Activated CD4-positive, alpha-beta T cell treated with anti-CD3 and anti-CD28 coated beads, Interleukin-2, amount 10 ng/mL, durations not matched to agents 24 days and 14 days (primary cell): Measurements from ENCODE around the gene RBM15B. TPM values are rescaled to one million over a fixed set of nuclear protein-coding genes. Genes with fewer than 3 reads are reported as not detected.
"Not testable (repeated sequence)": the region's sequence is repeated elsewhere in the genome, so short reads cannot be mapped to it uniquely, and the experiment has no call there.

ENCODE experiments used
- DNase-seq: peaks from one replicate; pipeline ENCODE4 v3.0.0; 2022
- H3K27ac Mint-ChIP-seq: one replicate; pipeline ENCODE4 v1.8.0; 2022; ENCODE audit warnings: mild to moderate bottlenecking, mixed read lengths
- H3K27me3 Mint-ChIP-seq: one replicate; pipeline ENCODE4 v1.8.0; 2022; ENCODE audit warnings: mixed read lengths
- H3K36me3 Mint-ChIP-seq: one replicate; pipeline ENCODE4 v1.8.0; 2022; ENCODE audit warnings: low read depth, mild to moderate bottlenecking, mixed read lengths
- H3K4me1 Mint-ChIP-seq: one replicate; pipeline ENCODE4 v1.8.0; 2021; ENCODE audit warnings: mixed read lengths
- H3K4me3 Mint-ChIP-seq: one replicate; pipeline ENCODE4 v1.8.0; 2022; ENCODE audit warnings: mild to moderate bottlenecking, moderate library complexity, mixed read lengths
- H3K9me3 Mint-ChIP-seq: one replicate; pipeline ENCODE4 v1.8.0; 2021; ENCODE audit warnings: mixed read lengths
- intact Hi-C: fragments of 100-400 bp; cut with micrococcal nuclease; formaldehyde crosslinking; loops from one replicate; pipeline ENCODE4 v1.15.1; 2023
- total RNA-seq: library from RNA; stranded (reverse); gene quantifications from 2 replicates; pipeline ENCODE4 v1.2.3, GENCODE V29; 2022

The RBM15B gene
- total RNA-seq, 1 donor from 2014 or later, result 38.3 TPM

DNA sequence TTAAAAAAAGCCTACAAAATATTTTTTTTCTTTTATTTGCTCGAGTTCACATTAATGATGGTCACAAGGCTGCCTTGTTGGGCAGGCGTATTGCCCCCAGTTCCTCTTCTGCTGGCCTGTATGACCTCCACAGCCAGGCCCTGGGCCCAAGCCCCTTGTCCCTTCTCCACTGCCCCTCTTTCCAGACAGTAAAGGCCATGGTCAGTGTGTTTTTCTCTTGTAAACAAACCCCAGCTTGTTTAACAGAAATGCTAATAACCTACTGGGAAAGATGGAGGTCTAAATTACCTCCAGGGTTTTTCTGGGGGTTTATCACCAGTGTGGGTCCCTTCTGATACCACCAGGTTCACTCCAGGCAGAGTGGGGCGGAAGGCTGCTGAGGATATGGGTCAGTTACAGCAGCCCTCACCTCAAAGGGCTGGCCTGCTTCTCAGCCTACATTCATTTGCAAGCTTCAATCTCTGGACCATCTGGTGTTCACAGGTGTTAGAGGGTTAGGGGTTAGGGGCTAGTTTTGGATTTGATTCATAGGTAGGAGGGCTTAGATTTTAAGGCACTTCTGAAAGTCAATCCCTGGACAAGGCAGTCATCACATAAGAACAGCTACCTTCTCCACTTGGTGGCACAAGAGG, 8.0 kb upstream of the RBM15B start:
- DNase-seq, result no peak
- Mint-ChIP-seq H3K9me3 (no peaks in the 10 kb centered on the region), H3K4me3 (peak overlapping the region; percentile 95), H3K36me3 (peaks cover 35% of the 10 kb centered on the region), H3K4me1 (peaks cover 32% of the 10 kb centered on the region), H3K27me3 (no peaks in the 10 kb centered on the region), H3K27ac (peak overlapping the region; percentile 45)
- intact Hi-C loops, result loop anchor here (10.0 kb wide), 1 partner anchor 412 kb away; no protein-coding TSS in a partner anchor

DNA sequence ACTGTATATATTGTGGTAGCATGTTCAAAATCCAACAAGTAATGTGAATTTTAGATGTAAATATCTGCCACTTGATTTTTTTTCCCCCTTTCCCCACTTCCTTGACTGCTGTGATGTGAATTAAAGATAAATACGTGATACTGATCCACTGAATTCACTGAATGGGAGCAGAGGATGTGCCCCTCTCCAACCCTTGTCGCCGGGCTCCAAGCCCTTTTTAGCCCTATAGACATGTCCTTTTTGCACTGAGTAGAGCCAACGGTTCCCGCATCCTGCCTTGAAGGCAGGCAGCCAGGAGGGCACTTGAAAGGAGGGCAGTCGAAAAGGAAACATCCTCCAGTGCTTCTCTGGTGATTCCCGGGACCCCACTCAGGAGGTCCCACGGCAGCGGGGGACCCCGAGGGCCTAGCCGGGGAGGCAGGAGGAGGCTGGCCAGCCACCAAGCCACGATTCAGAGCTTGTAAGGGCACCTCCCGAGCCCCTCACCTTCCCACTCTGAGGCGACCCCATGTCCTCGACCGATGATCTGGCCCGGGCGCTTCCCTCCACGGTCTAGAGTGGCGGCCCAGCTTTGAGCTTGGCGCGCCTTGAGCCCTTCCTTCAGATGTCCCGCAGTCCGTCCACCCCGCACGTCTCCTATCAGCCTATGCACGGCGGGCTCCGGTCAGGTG, 6.9 kb upstream of the RBM15B start:
- Mint-ChIP-seq H3K27me3 (no peaks in the 10 kb centered on the region), H3K4me3 (peak overlapping the region; percentile 95), H3K4me1 (peaks cover 36% of the 10 kb centered on the region), H3K9me3 (no peaks in the 10 kb centered on the region), H3K36me3 (peaks cover 42% of the 10 kb centered on the region), H3K27ac (peak overlapping the region; percentile 99)
- intact Hi-C loops, result loop anchor here (2.0 to 10.0 kb wide), 2 partner anchors 411 to 811 kb away; no protein-coding TSS in a partner anchor
- DNase-seq, result no peak

DNA sequence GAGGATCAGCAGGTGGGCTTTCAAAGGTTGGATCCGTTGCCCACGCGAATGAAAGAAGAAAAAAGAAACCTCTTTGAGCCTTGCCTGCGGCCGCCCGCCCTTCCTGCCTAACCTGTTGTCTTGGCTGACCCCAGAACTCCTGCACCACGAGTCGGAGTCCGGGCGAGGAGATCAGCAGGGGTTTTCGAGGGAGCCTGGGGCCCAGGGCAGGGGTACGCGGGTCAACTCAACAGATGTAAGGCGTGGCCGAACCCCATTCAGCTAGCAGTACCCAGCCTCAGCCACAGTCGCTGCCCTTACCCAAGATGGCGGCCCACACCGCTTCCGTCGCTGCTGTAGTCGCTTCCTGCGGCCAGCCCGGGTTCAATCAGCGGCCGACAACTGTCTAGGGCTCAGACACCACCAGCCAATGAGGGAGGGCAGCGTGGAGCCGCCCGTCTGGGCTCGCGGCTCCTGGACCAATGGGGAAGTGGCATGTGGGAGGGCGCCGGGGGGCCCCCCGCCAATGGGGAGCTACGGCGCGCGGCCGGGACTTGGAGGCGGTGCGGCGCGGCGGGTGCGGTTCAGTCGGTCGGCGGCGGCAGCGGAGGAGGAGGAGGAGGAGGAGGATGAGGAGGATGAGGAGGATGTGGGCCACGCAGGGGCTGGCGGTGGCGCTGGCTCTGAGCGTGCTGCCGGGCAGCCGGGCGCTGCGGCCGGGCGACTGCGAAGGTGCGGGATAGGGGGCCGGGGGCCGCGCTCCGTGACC, 6.2 kb upstream of the RBM15B start, which contains the start of gene MANF:
Gene MANF (plus strand): TSS at position 566 of the 748 bp plus-strand sequence. CDS start 52 bp downstream, at position 618.
- Mint-ChIP-seq H3K9me3 (no peaks in the 10 kb centered on the region), H3K27ac (peak within 1 kb of the TSS; percentile 99), H3K27me3 (no peaks in the 10 kb centered on the region), H3K4me3 (peak within 1 kb of the TSS; percentile 95), H3K36me3 (peaks cover 45% of the 10 kb centered on the region), H3K4me1 (peaks cover 40% of the 10 kb centered on the region)
- intact Hi-C loops, result loop anchor here (1.0 to 10.0 kb wide), 5 partner anchors 114 to 1028 kb away; partner anchors contain the start of genes MAPKAPK3 and TMEM115
- DNase-seq, result peak; percentile 99

DNA sequence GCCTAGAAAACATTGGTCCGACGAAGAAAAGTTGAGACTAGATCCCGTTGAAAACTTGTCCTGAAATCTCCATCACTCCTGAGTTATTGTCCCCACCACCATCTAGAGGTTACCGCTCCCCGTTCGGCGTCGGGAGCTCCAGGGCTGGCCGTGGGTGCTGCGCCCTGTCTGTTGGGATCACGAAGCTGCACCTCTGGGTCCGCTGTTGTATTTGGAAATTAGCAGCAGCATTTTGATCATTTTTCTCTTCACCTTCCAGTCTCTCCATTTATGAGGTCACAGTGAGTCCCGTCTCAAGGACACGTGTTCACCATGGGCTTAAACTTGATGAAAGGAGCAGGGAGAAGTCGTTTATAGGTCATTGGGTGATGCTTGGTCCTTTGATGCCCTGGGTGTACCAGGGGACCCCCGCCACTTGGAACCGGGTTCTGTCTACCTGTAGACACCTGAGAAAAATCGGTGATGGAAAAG, 5.4 kb upstream of the RBM15B start:
- peaks cover 46% of the 10 kb centered on the region for H3K4me1 Mint-ChIP-seq
- peaks cover 45% of the 10 kb centered on the region for H3K36me3 Mint-ChIP-seq
- H3K27me3 Mint-ChIP-seq, result no peaks in the 10 kb centered on the region
- no peaks in the 10 kb centered on the region for H3K9me3 Mint-ChIP-seq
- intact Hi-C loops, result loop anchor here (1.0 to 10.0 kb wide), 5 partner anchors 114 to 1028 kb away; partner anchors contain the start of genes MAPKAPK3 and TMEM115
- DNase-seq, result peak; percentile 68
- peak overlapping the region; percentile 95 for H3K4me3 Mint-ChIP-seq
- H3K27ac Mint-ChIP-seq, result peak overlapping the region; percentile 97

DNA sequence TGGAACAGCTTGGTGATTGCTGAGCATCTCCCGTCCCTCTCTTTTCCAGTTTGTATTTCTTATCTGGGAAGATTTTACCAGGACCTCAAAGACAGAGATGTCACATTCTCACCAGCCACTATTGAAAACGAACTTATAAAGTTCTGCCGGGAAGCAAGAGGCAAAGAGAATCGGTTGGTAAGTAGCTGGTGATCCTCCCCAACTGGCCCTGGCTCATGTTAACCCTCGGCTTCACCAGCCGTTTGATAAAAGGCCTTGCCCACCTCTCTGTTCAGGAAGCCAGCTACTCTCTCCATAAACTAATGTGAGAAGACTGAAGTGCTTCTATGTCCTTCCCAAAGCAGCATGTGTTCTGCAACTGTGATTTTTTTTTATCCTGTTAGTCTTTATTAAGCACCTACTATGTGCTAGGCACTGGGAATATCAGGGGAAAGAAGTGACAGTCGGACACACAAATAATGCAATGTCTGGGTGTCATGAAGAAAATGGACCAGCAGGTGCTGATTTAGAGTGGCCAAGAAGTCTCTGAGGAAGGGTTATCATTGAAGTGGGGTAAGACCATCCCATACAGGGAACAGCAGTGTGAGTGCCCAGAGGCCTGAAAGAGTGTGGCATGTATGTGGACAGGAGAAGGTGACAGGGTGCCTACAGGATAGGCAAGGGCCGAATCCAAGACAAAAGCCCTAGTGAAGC, 4.8 kb upstream of the RBM15B start:
- H3K27ac Mint-ChIP-seq, result peak overlapping the region; percentile 97
- intact Hi-C loops, result loop anchor here (5.0 to 10.0 kb wide), 2 partner anchors 408 to 1029 kb away; partner anchors contain the start of gene TMEM115
- H3K9me3 Mint-ChIP-seq, result no peaks in the 10 kb centered on the region
- peaks cover 45% of the 10 kb centered on the region for H3K36me3 Mint-ChIP-seq
- no peaks in the 10 kb centered on the region for H3K27me3 Mint-ChIP-seq
- peak overlapping the region; percentile 95 for H3K4me3 Mint-ChIP-seq
- peaks cover 47% of the 10 kb centered on the region for H3K4me1 Mint-ChIP-seq
- no peak for DNase-seq

DNA sequence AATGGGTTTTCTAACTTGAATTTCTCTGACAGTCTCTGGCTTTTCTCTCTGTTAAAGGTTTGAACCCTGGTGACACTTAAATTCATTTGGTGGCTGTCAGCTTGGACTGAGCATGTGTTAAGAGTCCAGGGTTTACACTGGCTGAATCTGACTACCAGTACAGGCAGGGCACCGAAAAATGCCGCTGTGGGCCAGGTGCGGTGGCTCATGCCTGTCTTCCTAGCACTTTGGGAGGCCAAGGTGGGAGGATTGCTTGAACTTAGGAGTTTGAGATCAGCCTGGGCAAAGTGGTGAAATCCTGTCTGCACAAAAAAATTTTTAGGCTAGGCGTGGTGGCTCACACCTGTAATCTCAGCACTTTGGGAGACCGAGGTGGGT, 4.2 kb upstream of the RBM15B start:
- Mint-ChIP-seq H3K27ac (peak overlapping the region; percentile 97), H3K4me1 (peaks cover 47% of the 10 kb centered on the region), H3K27me3 (no peaks in the 10 kb centered on the region), H3K9me3 (no peaks in the 10 kb centered on the region), H3K36me3 (peaks cover 47% of the 10 kb centered on the region), H3K4me3 (peak overlapping the region; percentile 95)
- no peak for DNase-seq
- intact Hi-C loops, result loop anchor here (5.0 to 10.0 kb wide), 2 partner anchors 408 to 1030 kb away; partner anchors contain the start of gene TMEM115

DNA sequence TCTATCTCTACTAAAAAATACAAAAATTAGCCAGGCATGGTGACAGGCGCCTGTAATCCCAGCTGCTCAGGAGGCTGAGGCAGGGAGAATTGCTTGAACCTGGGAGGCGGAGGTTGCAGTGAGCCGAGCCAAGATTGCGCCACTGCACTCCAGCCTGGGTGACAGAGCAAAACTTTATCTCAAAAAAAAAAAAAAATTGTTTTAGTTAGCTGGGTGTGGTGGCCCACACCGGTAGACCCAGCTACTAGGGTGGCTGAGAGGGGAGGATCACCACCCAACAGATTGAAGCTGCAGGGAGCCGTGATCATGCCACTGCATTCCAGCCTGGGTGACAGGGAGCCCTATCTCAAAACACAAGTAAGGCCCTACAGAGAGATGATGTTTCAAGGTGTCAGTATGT, 3.8 kb upstream of the RBM15B start:
- H3K36me3 Mint-ChIP-seq, result peaks cover 46% of the 10 kb centered on the region
- H3K9me3 Mint-ChIP-seq, DNase-seq, H3K27ac Mint-ChIP-seq, H3K27me3 Mint-ChIP-seq: not testable (repeated sequence)
- intact Hi-C loops, result loop anchor here (5.0 to 10.0 kb wide), 2 partner anchors 408 to 1030 kb away; partner anchors contain the start of gene TMEM115
- H3K4me3 Mint-ChIP-seq, result peak overlapping the region; percentile 95
- peaks cover 47% of the 10 kb centered on the region for H3K4me1 Mint-ChIP-seq

DNA sequence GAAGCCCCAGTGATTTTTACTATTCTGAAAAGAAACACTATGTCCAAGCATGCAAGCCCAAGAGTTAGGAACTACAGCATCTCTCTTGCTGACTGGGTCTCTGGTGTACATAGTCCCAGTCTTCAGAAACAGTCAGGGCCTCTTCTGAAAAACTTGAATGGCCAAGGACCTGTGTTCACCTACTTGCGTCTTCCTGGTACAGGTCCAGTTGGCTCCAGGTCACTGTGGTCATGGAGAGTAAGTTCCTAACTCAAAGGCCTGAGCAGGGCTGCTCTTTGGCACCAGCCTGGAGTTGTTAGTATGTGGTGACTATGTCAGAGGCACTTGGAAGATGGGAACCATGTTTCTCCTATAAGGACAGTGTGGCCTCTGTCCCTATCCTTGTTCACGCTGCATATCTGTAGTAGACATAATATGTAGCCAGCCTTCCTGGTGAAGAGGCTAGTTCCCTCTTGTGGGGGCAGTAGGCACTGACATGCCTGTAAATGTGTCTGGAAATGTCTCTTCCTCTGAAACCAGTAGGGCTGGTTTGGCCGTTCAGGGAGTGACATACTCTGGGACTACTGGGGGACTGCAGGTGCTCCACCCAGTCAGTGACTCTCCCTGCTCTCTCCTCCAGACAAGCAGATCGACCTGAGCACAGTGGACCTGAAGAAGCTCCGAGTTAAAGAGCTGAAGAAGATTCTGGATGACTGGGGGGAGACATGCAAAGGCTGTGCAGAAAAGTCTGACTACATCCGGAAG, 2.6 kb upstream of the RBM15B start:
- Mint-ChIP-seq H3K27ac (peak overlapping the region; percentile 37), H3K27me3 (no peaks in the 10 kb centered on the region), H3K36me3 (peaks cover 55% of the 10 kb centered on the region), H3K9me3 (no peaks in the 10 kb centered on the region), H3K4me3 (peak overlapping the region; percentile 95), H3K4me1 (peaks cover 51% of the 10 kb centered on the region)
- no peak for DNase-seq
- intact Hi-C loops, result loop anchor here (5.0 to 10.0 kb wide), 2 partner anchors 406 to 1031 kb away; partner anchors contain the start of gene TMEM115

DNA sequence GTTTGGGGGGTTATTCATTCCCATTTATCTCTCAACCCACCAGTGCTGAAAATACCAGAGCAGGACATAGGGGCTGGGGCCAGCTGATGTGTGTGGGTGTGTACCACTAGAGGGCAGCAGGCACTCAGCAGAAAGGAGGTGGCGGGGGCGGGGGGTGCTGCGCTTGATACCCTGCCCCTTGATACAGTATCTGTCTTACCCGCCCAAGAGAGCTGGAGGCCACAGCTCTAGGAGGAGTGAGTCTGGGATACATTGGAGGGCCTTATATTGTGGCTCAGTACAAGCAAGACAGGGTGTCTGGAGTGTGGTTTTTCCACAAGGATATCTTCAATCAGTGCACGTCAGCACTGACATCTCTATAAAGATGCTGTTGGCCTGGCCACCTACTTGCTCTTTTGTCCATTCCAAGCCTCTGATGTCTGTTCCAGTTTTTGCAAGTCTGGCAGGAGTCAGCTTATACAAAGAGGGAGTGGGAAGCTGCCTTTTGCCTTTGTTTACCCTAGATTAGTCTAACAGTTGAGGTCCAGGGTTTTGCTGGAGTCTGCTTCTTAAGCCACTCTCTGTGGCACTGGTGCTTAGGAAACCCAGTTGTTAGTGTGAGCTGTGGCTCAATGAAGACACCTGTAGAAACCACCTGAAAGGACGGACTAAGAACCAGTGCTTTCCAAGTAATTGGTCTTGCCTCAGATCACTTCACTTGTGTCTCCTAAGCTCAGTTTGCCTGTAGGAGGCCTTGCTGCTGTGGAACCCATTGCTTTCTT, 1.5 kb upstream of the RBM15B start:
- peak overlapping the region; percentile 54 for H3K27ac Mint-ChIP-seq
- intact Hi-C loops, result loop anchor here (2.0 to 10.0 kb wide), 3 partner anchors 281 to 1032 kb away; partner anchors contain the start of genes TEX264 and TMEM115
- DNase-seq, result peak; percentile 88
- H3K4me3 Mint-ChIP-seq, result peak overlapping the region; percentile 19
- H3K9me3 Mint-ChIP-seq, result no peaks in the 10 kb centered on the region
- H3K36me3 Mint-ChIP-seq, result peaks cover 63% of the 10 kb centered on the region
- no peaks in the 10 kb centered on the region for H3K27me3 Mint-ChIP-seq
- peaks cover 53% of the 10 kb centered on the region for H3K4me1 Mint-ChIP-seq

DNA sequence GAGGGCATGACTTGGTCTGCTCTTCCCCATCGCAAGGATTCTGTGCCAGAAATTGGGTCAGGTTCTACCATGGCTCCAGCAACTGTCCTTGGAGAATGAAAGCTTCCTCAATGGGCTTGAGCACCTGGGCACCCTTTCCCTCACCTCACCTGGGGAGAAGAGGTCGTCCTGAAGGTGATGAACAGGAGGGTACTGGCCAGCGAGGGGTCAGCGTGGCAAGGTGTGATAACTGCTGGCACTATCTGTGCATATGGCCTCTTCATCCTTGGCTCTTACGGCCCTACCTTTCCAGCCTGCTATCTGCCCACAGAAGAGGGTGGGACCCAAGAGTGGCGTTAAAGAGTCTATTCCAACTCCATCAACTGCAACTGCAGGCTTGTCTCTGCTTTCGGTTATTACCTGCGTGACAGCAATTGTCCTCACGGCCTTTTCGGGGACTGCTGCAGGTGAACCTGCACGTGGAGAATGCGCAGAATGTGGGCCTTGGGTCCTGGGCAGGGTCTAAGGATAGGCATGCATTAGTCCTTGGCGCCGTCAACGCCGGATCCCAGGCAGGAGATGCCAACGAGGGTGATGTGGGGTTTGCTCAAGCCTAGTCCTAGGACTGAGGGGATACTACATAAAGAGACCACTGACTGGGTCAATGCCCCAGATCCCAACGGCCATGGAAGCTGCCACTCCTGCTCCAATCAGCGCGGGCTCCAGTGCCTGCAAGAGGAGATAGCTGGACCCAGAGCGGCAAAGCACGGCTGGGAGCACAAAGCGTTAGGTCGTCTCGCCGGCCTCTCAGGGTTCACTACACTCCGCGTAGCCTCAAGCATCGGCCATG, 625 bp upstream of the RBM15B start:
- Mint-ChIP-seq H3K27me3 (no peaks in the 10 kb centered on the region), H3K4me3 (peak overlapping the region; percentile 72), H3K4me1 (peaks cover 57% of the 10 kb centered on the region), H3K27ac (peak overlapping the region; percentile 72), H3K36me3 (peaks cover 62% of the 10 kb centered on the region), H3K9me3 (no peaks in the 10 kb centered on the region)
- no peak for DNase-seq
- intact Hi-C loops, result loop anchor here (1.0 to 2.0 kb wide), 2 partner anchors 109 to 280 kb away; partner anchors contain the start of gene TEX264
